ENCODE data around the gene DPRX. TPM values are rescaled to one million over a fixed set of nuclear protein-coding genes. Genes with fewer than 3 reads are reported as not detected.

The DPRX gene, protein sequence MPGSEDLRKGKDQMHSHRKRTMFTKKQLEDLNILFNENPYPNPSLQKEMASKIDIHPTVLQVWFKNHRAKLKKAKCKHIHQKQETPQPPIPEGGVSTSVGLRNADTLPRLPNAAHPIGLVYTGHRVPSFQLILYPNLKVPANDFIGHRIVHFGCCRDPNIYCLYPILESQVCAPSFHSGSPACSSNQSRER
- 0.13 TPM for polyA plus RNA-seq (2013)

DNA sequence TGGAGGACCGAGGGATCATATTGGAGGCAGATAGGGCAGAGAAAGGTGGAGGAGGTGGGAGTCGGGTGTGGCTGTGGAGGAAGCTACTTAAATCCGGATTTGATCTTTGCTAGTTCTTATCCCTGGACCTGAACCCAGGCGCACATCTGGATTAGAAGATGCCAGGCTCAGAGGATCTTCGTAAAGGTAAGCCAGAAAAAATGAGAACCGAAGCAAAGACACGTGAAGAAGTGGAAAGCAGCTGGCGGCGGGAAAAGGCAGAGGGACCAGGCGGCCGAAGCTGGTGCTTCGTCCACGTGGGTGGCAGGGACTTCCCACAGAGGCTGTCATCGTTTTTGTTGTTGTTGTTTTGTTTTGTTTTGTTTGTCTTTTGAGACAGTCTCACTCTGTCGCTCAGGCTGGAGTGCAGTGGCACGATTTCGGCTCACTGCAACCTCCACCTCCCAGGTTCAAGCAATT is at the start of gene DPRX:
Gene DPRX (plus strand): TSS at position 51 of the 459 bp plus-strand sequence. CDS start 108 bp downstream, at position 159.
- no peaks in the 10 kb centered on the region for H3K9me3 ChIP-seq (ENCODE audit: control extremely low read depth in 1 of 5, control insufficient read depth in 4 of 5, insufficient read depth in 2 of 5, low read depth in 1 of 5, low read length in 4 of 5)
- DNase-seq: no peak
- H3K4me3 ChIP-seq (ENCODE audit: control insufficient read depth in 1 of 7, extremely low read depth in 1 of 7, insufficient read depth in 4 of 7, low read depth in 2 of 7, low read length in 6 of 7): no peak within 1 kb of the TSS
- H3K4me1 ChIP-seq (ENCODE audit: control extremely low read depth in 1 of 4, control insufficient read depth in 4 of 4, insufficient read depth in 4 of 4, low read length in 3 of 4): no peaks in the 10 kb centered on the region
- no peaks in the 10 kb centered on the region for H3K36me3 ChIP-seq (ENCODE audit: control insufficient read depth in 4 of 4, insufficient read depth in 4 of 4, low read length in 3 of 4)
- ChIA-PET CTCF (no interaction called here), POLR2A (no interaction called here)
- no peaks in the 10 kb centered on the region for H3K27me3 ChIP-seq (replicated peaks in 2 of 5; ENCODE audit: control insufficient read depth in 4 of 5, insufficient read depth in 5 of 5, low read length in 4 of 5)
- 99% methylated on average over 13 of the region's 17 CpGs for WGBS (ENCODE audit: insufficient coverage)
- H3K27ac ChIP-seq (ENCODE audit: insufficient read depth in 1 of 2, low read depth in 1 of 2, low read length in 2 of 2, poor library complexity in 1 of 2, severe bottlenecking in 2 of 2): no peak within 1 kb of the TSS

- POLR2A ChIA-PET: interaction anchor here (0.6 kb wide), 1 partner anchor 15 kb away, joined by 4 read pairs; no protein-coding TSS in a partner anchor
Measured at GRCh38 chr19:53583181-53583580, 48.6 kb upstream of the DPRX start.

DNA sequence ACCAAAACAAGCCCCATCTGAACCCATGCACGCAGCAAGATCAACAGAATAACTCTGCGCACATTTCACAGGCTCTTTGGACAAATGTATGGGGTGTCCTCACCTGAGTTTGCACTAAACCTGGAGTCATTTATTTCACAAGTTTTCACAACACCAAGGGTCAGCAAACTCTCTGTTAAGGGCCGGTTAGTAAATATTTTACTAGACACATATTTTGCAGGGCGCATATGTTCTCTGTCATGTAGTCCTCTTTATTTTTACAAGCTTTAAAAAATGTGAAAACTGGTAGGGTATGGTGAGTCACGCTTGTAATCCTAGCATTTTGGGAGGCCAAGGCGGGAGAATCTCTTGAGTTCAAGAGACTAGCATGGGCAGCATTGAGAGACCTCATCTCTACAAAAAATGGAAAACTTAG is 45.5 kb upstream of the DPRX start:
- ChIA-PET POLR2A (no interaction called here), CTCF (interaction anchor here (0.6 to 1.6 kb wide), 2 partner anchors 14 to 160 kb away, joined by 3 to 4 read pairs; no protein-coding TSS in a partner anchor)
- Histone ChIP-seq H3K4me1 (ENCODE audit: control extremely low read depth in 1 of 4, control insufficient read depth in 4 of 4, insufficient read depth in 4 of 4, low read length in 3 of 4) (no peaks in the 10 kb centered on the region), H3K4me3 (ENCODE audit: control insufficient read depth in 1 of 7, extremely low read depth in 1 of 7, insufficient read depth in 4 of 7, low read depth in 2 of 7, low read length in 6 of 7) (no peak overlapping the region), H3K27ac (ENCODE audit: insufficient read depth in 1 of 2, low read depth in 1 of 2, low read length in 2 of 2, poor library complexity in 1 of 2, severe bottlenecking in 2 of 2) (no peak overlapping the region), H3K36me3 (ENCODE audit: control insufficient read depth in 4 of 4, insufficient read depth in 4 of 4, low read length in 3 of 4) (no peaks in the 10 kb centered on the region), H3K27me3 (replicated peaks in 2 of 5; ENCODE audit: control insufficient read depth in 4 of 5, insufficient read depth in 5 of 5, low read length in 4 of 5) (no peaks in the 10 kb centered on the region), H3K9me3 (ENCODE audit: control extremely low read depth in 1 of 5, control insufficient read depth in 4 of 5, insufficient read depth in 2 of 5, low read depth in 1 of 5, low read length in 4 of 5) (peaks cover 0 to 4% (median 0%) of the 10 kb centered on the region in 5 experiments)
- DNase-seq: no peak
- WGBS (ENCODE audit: insufficient coverage): 100% methylated on average over 3 of the region's 6 CpGs

More at GRCh38 chr19:53583181-53583580, 48.6 kb upstream of the DPRX start:
- 100% methylated on average over 2 of the region's 3 CpGs for WGBS (ENCODE audit: insufficient coverage)
- Histone ChIP-seq H3K4me3 (ENCODE audit: control insufficient read depth in 1 of 7, extremely low read depth in 1 of 7, insufficient read depth in 4 of 7, low read depth in 2 of 7, low read length in 6 of 7) (no peak overlapping the region), H3K27me3 (replicated peaks in 2 of 5; ENCODE audit: control insufficient read depth in 4 of 5, insufficient read depth in 5 of 5, low read length in 4 of 5) (no peaks in the 10 kb centered on the region), H3K4me1 (ENCODE audit: control extremely low read depth in 1 of 4, control insufficient read depth in 4 of 4, insufficient read depth in 4 of 4, low read length in 3 of 4) (no peaks in the 10 kb centered on the region), H3K36me3 (ENCODE audit: control insufficient read depth in 4 of 4, insufficient read depth in 4 of 4, low read length in 3 of 4) (peaks cover 1 to 12% (median 5%) of the 10 kb centered on the region in 4 experiments), H3K27ac (ENCODE audit: insufficient read depth in 1 of 2, low read depth in 1 of 2, low read length in 2 of 2, poor library complexity in 1 of 2, severe bottlenecking in 2 of 2) (no peak overlapping the region), H3K9me3 (ENCODE audit: control extremely low read depth in 1 of 5, control insufficient read depth in 4 of 5, insufficient read depth in 2 of 5, low read depth in 1 of 5, low read length in 4 of 5) (peaks cover 0 to 23% (median 3%) of the 10 kb centered on the region in 5 experiments)
- CTCF ChIA-PET: interaction anchor here (0.7 kb wide), 1 partner anchor 363 kb away, joined by 3 read pairs; no protein-coding TSS in a partner anchor
- no peak for DNase-seq

GRCh38 chr19:53594811-53595509 is 36.8 kb upstream of the DPRX start:
- WGBS (ENCODE audit: insufficient coverage): 93% methylated on average over 13 of the region's 14 CpGs
- H3K36me3 ChIP-seq (ENCODE audit: control insufficient read depth in 4 of 4, insufficient read depth in 4 of 4, low read length in 3 of 4): no peaks in the 10 kb centered on the region
- no peaks in the 10 kb centered on the region for H3K4me1 ChIP-seq (ENCODE audit: control extremely low read depth in 1 of 4, control insufficient read depth in 4 of 4, insufficient read depth in 4 of 4, low read length in 3 of 4)
- ChIA-PET POLR2A (interaction anchor here (0.6 kb wide), 1 partner anchor 16 kb away, joined by 3 read pairs; no protein-coding TSS in a partner anchor), CTCF (interaction anchor here (0.8 to 1.1 kb wide), 4 partner anchors 10 to 198 kb away, joined by 3 to 4 read pairs (median 3); no protein-coding TSS in a partner anchor)
- H3K27me3 ChIP-seq (replicated peaks in 2 of 5; ENCODE audit: control insufficient read depth in 4 of 5, insufficient read depth in 5 of 5, low read length in 4 of 5): no peaks in the 10 kb centered on the region
- no peak overlapping the region for H3K27ac ChIP-seq (ENCODE audit: insufficient read depth in 1 of 2, low read depth in 1 of 2, low read length in 2 of 2, poor library complexity in 1 of 2, severe bottlenecking in 2 of 2)
- H3K9me3 ChIP-seq (ENCODE audit: control extremely low read depth in 1 of 5, control insufficient read depth in 4 of 5, insufficient read depth in 2 of 5, low read depth in 1 of 5, low read length in 4 of 5): no peaks in the 10 kb centered on the region
- H3K4me3 ChIP-seq (ENCODE audit: control insufficient read depth in 1 of 7, extremely low read depth in 1 of 7, insufficient read depth in 4 of 7, low read depth in 2 of 7, low read length in 6 of 7): no peak overlapping the region
- no peak for DNase-seq

- no peaks in the 10 kb centered on the region for H3K27me3 ChIP-seq (replicated peaks in 2 of 5; ENCODE audit: control insufficient read depth in 4 of 5, insufficient read depth in 5 of 5, low read length in 4 of 5)
- no peak overlapping the region for H3K27ac ChIP-seq (ENCODE audit: insufficient read depth in 1 of 2, low read depth in 1 of 2, low read length in 2 of 2, poor library complexity in 1 of 2, severe bottlenecking in 2 of 2)
- no peaks in the 10 kb centered on the region for H3K36me3 ChIP-seq (ENCODE audit: control insufficient read depth in 4 of 4, insufficient read depth in 4 of 4, low read length in 3 of 4)
- 96% methylated on average over 9 of the region's 9 CpGs for WGBS (ENCODE audit: insufficient coverage)
- ChIA-PET POLR2A (interaction anchor here (0.6 kb wide), 1 partner anchor 16 kb away, joined by 3 read pairs; no protein-coding TSS in a partner anchor), CTCF (interaction anchor here (0.8 to 1.1 kb wide), 3 partner anchors 22 to 197 kb away, joined by 3 to 4 read pairs (median 3); no protein-coding TSS in a partner anchor)
- no peaks in the 10 kb centered on the region for H3K4me1 ChIP-seq (ENCODE audit: control extremely low read depth in 1 of 4, control insufficient read depth in 4 of 4, insufficient read depth in 4 of 4, low read length in 3 of 4)
- H3K4me3 ChIP-seq (ENCODE audit: control insufficient read depth in 1 of 7, extremely low read depth in 1 of 7, insufficient read depth in 4 of 7, low read depth in 2 of 7, low read length in 6 of 7): no peak overlapping the region
- DNase-seq: no peak
- H3K9me3 ChIP-seq (ENCODE audit: control extremely low read depth in 1 of 5, control insufficient read depth in 4 of 5, insufficient read depth in 2 of 5, low read depth in 1 of 5, low read length in 4 of 5): no peaks in the 10 kb centered on the region
Measured at GRCh38 chr19:53595510-53595867, 36.3 kb upstream of the DPRX start.

- DNase-seq: no peak
- CTCF ChIA-PET: interaction anchor here (1.1 kb wide), 1 partner anchor 22 kb away, joined by 4 read pairs; no protein-coding TSS in a partner anchor
- WGBS (ENCODE audit: insufficient coverage): 100% methylated on average over 5 of the region's 9 CpGs
- Histone ChIP-seq H3K9me3 (ENCODE audit: control extremely low read depth in 1 of 5, control insufficient read depth in 4 of 5, insufficient read depth in 2 of 5, low read depth in 1 of 5, low read length in 4 of 5) (no peaks in the 10 kb centered on the region), H3K27ac (ENCODE audit: insufficient read depth in 1 of 2, low read depth in 1 of 2, low read length in 2 of 2, poor library complexity in 1 of 2, severe bottlenecking in 2 of 2) (no peak overlapping the region), H3K4me1 (ENCODE audit: control extremely low read depth in 1 of 4, control insufficient read depth in 4 of 4, insufficient read depth in 4 of 4, low read length in 3 of 4) (no peaks in the 10 kb centered on the region), H3K27me3 (replicated peaks in 2 of 5; ENCODE audit: control insufficient read depth in 4 of 5, insufficient read depth in 5 of 5, low read length in 4 of 5) (no peaks in the 10 kb centered on the region), H3K4me3 (ENCODE audit: control insufficient read depth in 1 of 7, extremely low read depth in 1 of 7, insufficient read depth in 4 of 7, low read depth in 2 of 7, low read length in 6 of 7) (no peak overlapping the region), H3K36me3 (ENCODE audit: control insufficient read depth in 4 of 4, insufficient read depth in 4 of 4, low read length in 3 of 4) (no peaks in the 10 kb centered on the region)
- POLR2A ChIA-PET: no interaction called here
Measured at GRCh38 chr19:53596056-53596455, 35.7 kb upstream of the DPRX start.

GRCh38 chr19:53597023-53597422 is 34.8 kb upstream of the DPRX start:
- no peaks in the 10 kb centered on the region for H3K9me3 ChIP-seq (ENCODE audit: control extremely low read depth in 1 of 5, control insufficient read depth in 4 of 5, insufficient read depth in 2 of 5, low read depth in 1 of 5, low read length in 4 of 5)
- CTCF ChIA-PET: interaction anchor here (2.0 kb wide), 1 partner anchor 149 kb away, joined by 5 read pairs; no protein-coding TSS in a partner anchor
- 97% methylated on average over 11 of the region's 12 CpGs for WGBS (ENCODE audit: insufficient coverage)
- H3K27ac ChIP-seq (ENCODE audit: insufficient read depth in 1 of 2, low read depth in 1 of 2, low read length in 2 of 2, poor library complexity in 1 of 2, severe bottlenecking in 2 of 2): no peak overlapping the region
- no peaks in the 10 kb centered on the region for H3K36me3 ChIP-seq (ENCODE audit: control insufficient read depth in 4 of 4, insufficient read depth in 4 of 4, low read length in 3 of 4)
- no peaks in the 10 kb centered on the region for H3K4me1 ChIP-seq (ENCODE audit: control extremely low read depth in 1 of 4, control insufficient read depth in 4 of 4, insufficient read depth in 4 of 4, low read length in 3 of 4)
- H3K27me3 ChIP-seq (replicated peaks in 2 of 5; ENCODE audit: control insufficient read depth in 4 of 5, insufficient read depth in 5 of 5, low read length in 4 of 5): no peaks in the 10 kb centered on the region
- POLR2A ChIA-PET: no interaction called here
- H3K4me3 ChIP-seq (ENCODE audit: control insufficient read depth in 1 of 7, extremely low read depth in 1 of 7, insufficient read depth in 4 of 7, low read depth in 2 of 7, low read length in 6 of 7): no peak overlapping the region
- DNase-seq: no peak
